Activated CD4-positive, alpha-beta memory T cell treated with anti-CD3 and anti-CD28 coated beads, Interleukin-2, amount 10 ng/mL, durations not matched to agents 7 days and 5 days (primary cell): ENCODE results near the gene FAM81A. TPM values are rescaled to one million over a fixed set of nuclear protein-coding genes. Genes with fewer than 3 reads are reported as not detected.

ENCODE experiments used
- CTCF ChIA-PET: fragments of 350-600 bp; sonication (Branson Sonifier 250); formaldehyde crosslinking; loops from one replicate; lab custom pipeline; 2021; ENCODE audit warnings: antibody characterized with exemption, inconsistent platforms; lab: Charles Lee
- POLR2A ChIA-PET: fragments of 350-600 bp; sonication (Branson Sonifier 250); formaldehyde crosslinking; loops from one replicate; lab custom pipeline; 2021; ENCODE audit warnings: antibody characterized with exemption; lab: Charles Lee
- DNase-seq: peaks from one replicate; pipeline ENCODE4 v3.0.0-alpha.2; 2020
- H3K27ac Mint-ChIP-seq: one replicate; pipeline ENCODE4 v1.8.0; 2021; ENCODE audit warnings: mild to moderate bottlenecking, mixed read lengths
- H3K27me3 Mint-ChIP-seq: one replicate; pipeline ENCODE4 v1.8.0; 2021; ENCODE audit warnings: mixed read lengths
- H3K36me3 Mint-ChIP-seq: one replicate; pipeline ENCODE4 v1.8.0; 2021; ENCODE audit warnings: low read depth, mixed read lengths
- H3K4me1 Mint-ChIP-seq: one replicate; pipeline ENCODE4 v1.8.0; 2021; ENCODE audit warnings: mixed read lengths
- H3K4me3 Mint-ChIP-seq: one replicate; pipeline ENCODE4 v1.8.0; 2021; ENCODE audit warnings: mild to moderate bottlenecking, mixed read lengths
- H3K9me3 Mint-ChIP-seq: one replicate; pipeline ENCODE4 v1.8.0; 2021; ENCODE audit warnings: mixed read lengths
- total RNA-seq, 2 experiments: library from RNA; stranded (reverse); gene quantifications; one replicate each; pipeline ENCODE4 v1.2.3, GENCODE V29; 2021

FAM81A gene
- total RNA-seq, 2 experiments from 2014 or later, result 0.08 to 0.50 TPM

- Mint-ChIP-seq H3K27ac (no peak overlapping the region), H3K4me3 (no peak overlapping the region), H3K36me3 (no peaks in the 10 kb centered on the region), H3K4me1 (no peaks in the 10 kb centered on the region), H3K9me3 (no peaks in the 10 kb centered on the region), H3K27me3 (peaks cover 8% of the 10 kb centered on the region)
- ChIA-PET CTCF (interaction anchor here (0.6 kb wide), 1 partner anchor 600 kb away, joined by 3 read pairs; no protein-coding TSS in a partner anchor), POLR2A (interaction anchor here (0.7 kb wide), 1 partner anchor 48 kb away, joined by 3 read pairs; no protein-coding TSS in a partner anchor)
- DNase-seq, result no peak
Observed at GRCh38 chr15:59553879-59554735, 116.1 kb downstream of the FAM81A start.

DNA sequence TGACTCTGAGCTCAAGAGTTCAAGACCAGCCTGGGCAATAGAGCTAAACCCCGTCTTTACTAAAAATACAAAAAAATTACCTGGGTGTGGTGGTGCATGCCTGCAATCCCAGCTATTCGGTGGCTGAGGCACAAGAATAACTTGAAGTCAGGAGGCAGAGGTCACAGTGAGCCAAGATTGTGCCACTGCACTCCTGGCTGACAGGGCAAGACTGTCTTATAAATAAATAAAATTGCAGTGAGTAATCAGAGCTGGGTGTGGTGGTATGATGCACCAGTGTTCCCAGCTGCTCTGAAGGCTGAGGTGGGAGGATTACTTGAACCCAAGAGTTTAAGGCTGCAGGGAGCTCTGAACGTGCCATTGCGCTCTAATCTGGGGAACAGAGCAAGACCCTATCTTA is 117.7 kb downstream of the FAM81A start:
- Mint-ChIP-seq H3K36me3 (no peaks in the 10 kb centered on the region), H3K27me3 (peaks cover 8% of the 10 kb centered on the region), H3K4me3 (no peak overlapping the region), H3K4me1 (no peaks in the 10 kb centered on the region), H3K9me3 (no peaks in the 10 kb centered on the region), H3K27ac (no peak overlapping the region)
- CTCF ChIA-PET, result no interaction called here
- POLR2A ChIA-PET, result no interaction called here
- no peak for DNase-seq

DNA sequence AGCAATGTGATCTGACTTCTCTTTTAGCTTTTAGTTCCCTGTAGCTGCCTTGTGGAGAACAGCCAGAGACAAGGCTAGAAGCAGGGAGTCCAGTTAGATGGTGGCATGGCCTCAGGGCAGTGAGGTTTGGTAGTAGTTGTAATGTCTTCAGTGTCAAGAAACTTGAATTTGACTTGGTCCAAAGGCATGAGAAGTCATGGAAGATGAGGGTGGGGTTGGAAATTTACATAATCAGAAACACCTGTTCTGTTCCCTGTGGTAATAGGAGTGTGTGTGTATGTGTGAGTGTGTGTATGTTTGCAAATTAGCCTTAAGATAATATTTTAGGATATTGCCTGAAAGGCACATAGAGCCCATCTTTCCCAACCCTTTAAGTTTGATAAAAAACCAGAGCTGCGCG is 118.4 kb downstream of the FAM81A start:
- ChIA-PET POLR2A (no interaction called here), CTCF (no interaction called here)
- DNase-seq, result no peak
- Mint-ChIP-seq H3K4me1 (no peaks in the 10 kb centered on the region), H3K4me3 (no peak overlapping the region), H3K27ac (no peak overlapping the region), H3K36me3 (no peaks in the 10 kb centered on the region), H3K9me3 (no peaks in the 10 kb centered on the region), H3K27me3 (peaks cover 8% of the 10 kb centered on the region)

DNA sequence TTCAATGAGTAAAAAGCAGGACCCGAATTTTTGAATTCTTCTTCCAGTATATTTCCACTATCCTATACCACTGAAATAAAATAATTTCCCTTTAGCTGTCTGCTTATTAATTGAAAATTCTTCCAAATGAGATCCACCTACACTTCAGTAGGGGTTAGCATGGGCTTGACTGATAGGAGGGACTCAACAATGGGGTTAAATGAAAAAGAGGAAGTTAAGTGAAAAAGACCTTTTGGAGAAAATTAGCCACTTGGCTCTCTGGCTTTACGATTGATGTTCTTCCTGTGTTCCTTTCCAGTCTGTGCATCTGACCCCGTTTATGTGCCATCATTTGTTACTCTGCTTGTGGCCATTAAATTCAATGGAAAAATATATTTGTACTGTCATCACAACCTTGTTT is 119.6 kb downstream of the FAM81A start:
- H3K27ac Mint-ChIP-seq, result no peak overlapping the region
- no peak for DNase-seq
- no peaks in the 10 kb centered on the region for H3K4me1 Mint-ChIP-seq
- no peaks in the 10 kb centered on the region for H3K36me3 Mint-ChIP-seq
- ChIA-PET POLR2A (no interaction called here), CTCF (interaction anchor here (0.7 kb wide), 1 partner anchor 89 kb away, joined by 3 read pairs; no protein-coding TSS in a partner anchor)
- no peaks in the 10 kb centered on the region for H3K9me3 Mint-ChIP-seq
- H3K4me3 Mint-ChIP-seq, result no peak overlapping the region
- peaks cover 10% of the 10 kb centered on the region for H3K27me3 Mint-ChIP-seq

GRCh38 chr15:59558851-59559250 is 120.9 kb downstream of the FAM81A start:
- no peaks in the 10 kb centered on the region for H3K36me3 Mint-ChIP-seq
- ChIA-PET CTCF (interaction anchor here (1.4 to 1.5 kb wide), 2 partner anchors 26 to 30 kb away, joined by 4 read pairs; no protein-coding TSS in a partner anchor), POLR2A (interaction anchor here (1.2 kb wide), 1 partner anchor 10 kb away, joined by 3 read pairs; no protein-coding TSS in a partner anchor)
- H3K4me1 Mint-ChIP-seq, result no peaks in the 10 kb centered on the region
- H3K9me3 Mint-ChIP-seq, result no peaks in the 10 kb centered on the region
- no peak for DNase-seq
- H3K27ac Mint-ChIP-seq, result no peak overlapping the region
- no peak overlapping the region for H3K4me3 Mint-ChIP-seq
- H3K27me3 Mint-ChIP-seq, result peaks cover 13% of the 10 kb centered on the region

DNA sequence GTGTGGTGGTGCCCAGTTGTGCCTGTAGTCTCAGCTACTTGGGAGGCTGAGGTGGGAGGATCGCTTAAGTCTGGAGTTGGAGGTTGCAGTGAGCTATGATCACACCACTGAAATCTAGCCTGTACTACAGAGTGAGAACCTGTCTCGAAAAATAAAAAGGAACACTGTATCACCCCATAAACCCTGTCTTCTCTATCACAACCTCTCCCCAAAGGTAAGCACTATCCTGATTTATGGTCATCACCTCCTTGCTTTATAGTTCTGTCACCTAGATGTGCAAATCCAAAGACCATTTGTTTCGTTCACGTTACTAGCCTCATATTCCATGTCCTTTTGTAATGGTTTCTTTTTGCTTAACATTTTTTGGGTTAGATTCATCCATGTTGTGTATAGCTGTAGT is 123.6 kb downstream of the FAM81A start:
- no peaks in the 10 kb centered on the region for H3K4me1 Mint-ChIP-seq
- DNase-seq, result no peak
- no peaks in the 10 kb centered on the region for H3K36me3 Mint-ChIP-seq
- ChIA-PET POLR2A (no interaction called here), CTCF (no interaction called here)
- H3K4me3 Mint-ChIP-seq, result no peak overlapping the region
- no peak overlapping the region for H3K27ac Mint-ChIP-seq
- H3K27me3 Mint-ChIP-seq, result peaks cover 10% of the 10 kb centered on the region
- no peaks in the 10 kb centered on the region for H3K9me3 Mint-ChIP-seq

- CTCF ChIA-PET, result no interaction called here
- no peaks in the 10 kb centered on the region for H3K36me3 Mint-ChIP-seq
- H3K27me3 Mint-ChIP-seq, result peaks cover 14% of the 10 kb centered on the region
- POLR2A ChIA-PET, result no interaction called here
- H3K27ac Mint-ChIP-seq, result no peak overlapping the region
- H3K9me3 Mint-ChIP-seq, result no peaks in the 10 kb centered on the region
- H3K4me3 Mint-ChIP-seq, result no peak overlapping the region
- DNase-seq, result no peak
- H3K4me1 Mint-ChIP-seq, result no peaks in the 10 kb centered on the region
Observed at GRCh38 chr15:59562448-59563186, 124.6 kb downstream of the FAM81A start.

GRCh38 chr15:59565299-59565698 is 127.3 kb downstream of the FAM81A start:
- POLR2A ChIA-PET, result no interaction called here

GRCh38 chr15:59567324-59567723 is 129.3 kb downstream of the FAM81A start:
- Mint-ChIP-seq H3K27ac (no peak overlapping the region), H3K27me3 (peaks cover 14% of the 10 kb centered on the region), H3K9me3 (no peaks in the 10 kb centered on the region), H3K4me3 (no peak overlapping the region), H3K4me1 (peaks cover 15% of the 10 kb centered on the region), H3K36me3 (no peaks in the 10 kb centered on the region)
- ChIA-PET CTCF (no interaction called here), POLR2A (no interaction called here)
- no peak for DNase-seq

More at GRCh38 chr15:59565299-59565698, 127.3 kb downstream of the FAM81A start:
- Mint-ChIP-seq H3K27me3 (peaks cover 15% of the 10 kb centered on the region), H3K4me1 (peaks cover 12% of the 10 kb centered on the region), H3K36me3 (no peaks in the 10 kb centered on the region), H3K4me3 (no peak overlapping the region), H3K9me3 (no peaks in the 10 kb centered on the region), H3K27ac (no peak overlapping the region)
- CTCF ChIA-PET, result no interaction called here
- DNase-seq, result no peak

DNA sequence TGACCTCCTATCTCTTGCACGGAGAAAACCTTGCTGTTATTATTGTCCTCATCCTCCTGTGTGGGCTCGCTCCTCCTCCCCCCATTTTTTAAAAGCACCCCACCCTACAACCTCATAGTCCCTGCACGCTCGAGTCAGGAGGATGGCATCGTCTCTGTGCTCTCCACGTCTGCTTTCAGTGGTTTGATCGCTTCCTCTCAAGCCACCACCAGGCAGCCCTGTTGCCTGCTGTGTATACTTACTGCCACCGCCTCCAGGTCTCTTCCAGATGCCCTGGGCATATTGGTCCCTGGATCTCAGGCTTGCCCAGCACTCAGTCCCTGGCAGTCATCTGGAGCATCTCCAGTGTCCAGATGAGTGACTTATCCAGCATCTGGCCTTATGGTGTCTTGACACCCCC is 131.5 kb downstream of the FAM81A start:
- H3K36me3 Mint-ChIP-seq, result no peaks in the 10 kb centered on the region
- no peak for DNase-seq
- H3K4me3 Mint-ChIP-seq, result no peak overlapping the region
- H3K27me3 Mint-ChIP-seq, result peaks cover 10% of the 10 kb centered on the region
- no peaks in the 10 kb centered on the region for H3K9me3 Mint-ChIP-seq
- peaks cover 15% of the 10 kb centered on the region for H3K4me1 Mint-ChIP-seq
- H3K27ac Mint-ChIP-seq, result no peak overlapping the region
- POLR2A ChIA-PET, result interaction anchor here (1.1 kb wide), 1 partner anchor 10 kb away, joined by 3 read pairs; no protein-coding TSS in a partner anchor
- CTCF ChIA-PET, result no interaction called here

- no peak for DNase-seq
- no peaks in the 10 kb centered on the region for H3K36me3 Mint-ChIP-seq
- H3K27me3 Mint-ChIP-seq, result peaks cover 10% of the 10 kb centered on the region
- no peak overlapping the region for H3K27ac Mint-ChIP-seq
- ChIA-PET POLR2A (no interaction called here), CTCF (no interaction called here)
- no peak overlapping the region for H3K4me3 Mint-ChIP-seq
- H3K9me3 Mint-ChIP-seq, result no peaks in the 10 kb centered on the region
- peaks cover 15% of the 10 kb centered on the region for H3K4me1 Mint-ChIP-seq
Observed at GRCh38 chr15:59570315-59570714, 132.3 kb downstream of the FAM81A start.

DNA sequence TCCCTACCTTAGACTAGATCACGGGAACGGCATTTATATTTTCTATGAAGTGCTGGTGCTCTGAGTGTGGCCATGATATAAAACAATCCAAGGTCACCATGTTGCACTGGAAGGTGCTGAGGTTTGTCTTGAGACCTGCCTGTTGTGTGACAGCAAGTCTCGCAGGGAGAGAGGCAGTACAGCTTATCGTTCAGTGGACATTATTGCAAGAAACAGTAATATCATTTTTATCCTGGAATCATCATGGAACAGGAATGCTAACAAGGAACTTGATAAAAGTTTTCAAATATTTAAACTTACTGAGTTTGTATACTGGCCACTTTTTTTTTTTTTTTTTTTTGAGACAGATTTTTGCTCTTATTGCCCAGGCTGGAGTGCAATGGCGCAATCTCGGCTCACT is 133.6 kb downstream of the FAM81A start:
- Mint-ChIP-seq H3K9me3 (no peaks in the 10 kb centered on the region), H3K27ac (no peak overlapping the region), H3K4me1 (peaks cover 15% of the 10 kb centered on the region), H3K4me3 (no peak overlapping the region), H3K36me3 (no peaks in the 10 kb centered on the region), H3K27me3 (peaks cover 6% of the 10 kb centered on the region)
- no peak for DNase-seq
- ChIA-PET CTCF (interaction anchor here (0.6 to 0.7 kb wide), 2 partner anchors 21 to 47 kb away, joined by 3 to 4 read pairs; no protein-coding TSS in a partner anchor), POLR2A (no interaction called here)
